Fibroblast of the aortic adventitia (primary cell): ENCODE data around the gene MED13. TPM values are rescaled to one million over a fixed set of nuclear protein-coding genes. Genes with fewer than 3 reads are reported as not detected.
"Not testable (repeated sequence)": the region's sequence is repeated elsewhere in the genome, so short reads cannot be mapped to it uniquely, and the experiment has no call there.

ENCODE experiments used
- DNase-seq: peaks from one replicate; pipeline ENCODE4 v3.0.0-alpha.2; 2010; ENCODE audit warnings: low read depth
- H3K4me3 ChIP-seq: 2 replicates; pipeline ENCODE4 v1.5.1; 2011; ENCODE audit warnings: low read depth, mild to moderate bottlenecking, control low read depth, low read length, moderate library complexity
- CTCF ChIP-seq: IDR thresholded peaks from 2 replicates; pipeline ENCODE4 v1.5.1; 2011; ENCODE audit warnings: mild to moderate bottlenecking, low read length, control low read depth, inconsistent platforms; ENCODE audit not compliant: insufficient read depth
- total RNA-seq: library from RNA; depleted of rRNA; stranded (reverse); fragments of >200 nt; gene quantifications from 2 replicates; pipeline ENCODE4 v1.2.3, GENCODE V29; 2012; ENCODE audit warnings: low replicate concordance

Gene MED13
- total RNA-seq, 1 donor: 68.1 TPM

- no peak for TF ChIP-seq CTCF
- no peak for DNase-seq
- H3K4me3 ChIP-seq: peak overlapping the region; percentile 29
These were observed 137.0 kb downstream of the MED13 start for GRCh38 chr17:61928101-61928436.

- peak; percentile 96 for DNase-seq
- H3K4me3 ChIP-seq: peak within 1 kb of the TSS; percentile 83
- TF ChIP-seq CTCF: no peak
These were observed 137.6 kb downstream of the MED13 start, which contains the start of gene INTS2 for GRCh38 chr17:61927208-61928100. INTS2 (minus strand) TSS chr17:61927982; CDS start chr17:61926644, 1,338 bp downstream.

- DNase-seq: peak; percentile 50
- TF ChIP-seq CTCF: no peak
These were observed 138.3 kb downstream of the MED13 start for GRCh38 chr17:61926826-61927207.

GRCh38 chr17:61915162-61915561 lies 149.9 kb downstream of the MED13 start:
- H3K4me3 ChIP-seq: not testable (repeated sequence)

More at GRCh38 chr17:61926826-61927207, 138.3 kb downstream of the MED13 start:
- peak overlapping the region; percentile 83 for H3K4me3 ChIP-seq

GRCh38 chr17:61908292-61909037 lies 156.6 kb downstream of the MED13 start:
- no peak for TF ChIP-seq CTCF
- no peak overlapping the region for H3K4me3 ChIP-seq
- DNase-seq: no peak

More at GRCh38 chr17:61915162-61915561, 149.9 kb downstream of the MED13 start:
- not testable (repeated sequence) for DNase-seq

- H3K4me3 ChIP-seq: no peak overlapping the region
- TF ChIP-seq CTCF: no peak
- no peak for DNase-seq
These were observed 157.7 kb downstream of the MED13 start for GRCh38 chr17:61907361-61907760.

- H3K4me3 ChIP-seq: no peak overlapping the region
- DNase-seq: no peak
- no peak for TF ChIP-seq CTCF
These were observed 160.9 kb downstream of the MED13 start for GRCh38 chr17:61904094-61904710.
